ENCODE measurements around the gene PPEF2. TPM values are rescaled to one million over a fixed set of nuclear protein-coding genes. Genes with fewer than 3 reads are reported as not detected.

The PPEF2 gene
- total RNA-seq, 1 experiment from 2014 or later, result not detected

DNA sequence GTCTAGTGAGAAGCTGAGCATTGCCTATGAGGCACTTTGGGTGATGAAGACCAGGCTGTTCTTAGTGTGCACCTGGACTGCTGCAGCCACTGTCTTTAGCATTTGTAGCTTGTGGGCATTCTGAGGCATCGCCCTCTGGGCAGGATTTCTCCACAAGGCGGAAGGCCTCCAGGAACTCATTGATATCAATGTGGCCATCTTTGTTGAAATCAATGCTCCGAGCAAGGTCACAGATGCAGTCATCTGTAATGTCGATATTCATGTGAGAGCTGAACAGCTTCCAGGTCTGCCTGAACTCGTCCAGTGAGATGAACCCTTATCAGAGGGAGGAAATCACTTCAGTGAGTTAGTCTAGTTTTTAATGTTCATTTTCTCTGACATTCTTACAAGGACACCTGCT is 41.6 kb downstream of the PPEF2 start:
- WGBS (ENCODE audit: extremely low coverage, insufficient read length, low lambda C conversion rate), result no CpG with 5 or more reads among the region's 5 CpGs
- H3K4me3 Mint-ChIP-seq, result no peak overlapping the region

More for the DNA sequence above, 41.6 kb downstream of the PPEF2 start:
- no peak overlapping the region for H3K27ac ChIP-seq (ENCODE audit: insufficient read length, low read depth, low read length)
- Mint-ChIP-seq H3K27me3 (ENCODE audit: low read depth) (no peaks in the 10 kb centered on the region), H3K36me3 (ENCODE audit: insufficient read depth in 1 of 3, low read depth in 3 of 3) (no peaks in the 10 kb centered on the region), H3K4me1 (0 out of 4 replicates have a peak, but pooled peaks cover 0 to 5% of the 10 kb centered on the region in 2 experiments), H3K9me3 (no peaks in the 10 kb centered on the region; a peak in 2 of 5 replicates), H3K27ac (no peak overlapping the region)
- no peak overlapping the region for H3K18ac ChIP-seq (ENCODE audit: insufficient read length, low read depth, low read length)
- H2AFZ ChIP-seq (ENCODE audit: low read length), result no peak overlapping the region
- H2AK5ac ChIP-seq (ENCODE audit: insufficient read length, low read length), result no peak overlapping the region
- H3K9me3 ChIP-seq (ENCODE audit: control insufficient read depth, low read depth, low read length), result no peaks in the 10 kb centered on the region
- no peaks in the 10 kb centered on the region for H3K4me1 ChIP-seq (ENCODE audit: insufficient read depth, low read length)
- no peak overlapping the region for H4K8ac ChIP-seq (replicated peaks; ENCODE audit: insufficient read length, low read depth, low read length)
- no peak overlapping the region for H2BK20ac ChIP-seq (ENCODE audit: low read depth, low read length, poor library complexity, severe bottlenecking)
- no peak overlapping the region for H3K9ac ChIP-seq (ENCODE audit: extremely low read depth, insufficient read length, low read length)
- H4K20me1 ChIP-seq (ENCODE audit: control insufficient read depth, insufficient read depth, insufficient read length), result no peaks in the 10 kb centered on the region
- H2BK5ac ChIP-seq (ENCODE audit: insufficient read length, low read length), result no peak overlapping the region
- no peaks in the 10 kb centered on the region for H3K79me2 ChIP-seq (ENCODE audit: insufficient read depth, low read length)
- H3K56ac ChIP-seq (ENCODE audit: insufficient read length, low read depth, low read length), result no peak overlapping the region
- no peak overlapping the region for H3T11ph ChIP-seq (ENCODE audit: low read length)
- H3K79me1 ChIP-seq (ENCODE audit: insufficient read depth, low read depth, low read length, poor library complexity, severe bottlenecking), result no peaks in the 10 kb centered on the region
- no peak overlapping the region for H3K4ac ChIP-seq (ENCODE audit: low read depth, low read length)
- H2BK120ac ChIP-seq (ENCODE audit: low read depth, low read length, poor library complexity, severe bottlenecking), result no peak overlapping the region
- H4K5ac ChIP-seq (ENCODE audit: insufficient read length, low read depth, low read length), result no peak overlapping the region
- DNase-seq, result no peak
- no peak overlapping the region for H3K4me2 ChIP-seq (ENCODE audit: insufficient read depth, insufficient read length, low read length)
- H3K27me3 ChIP-seq (ENCODE audit: insufficient read depth, low read length), result no peaks in the 10 kb centered on the region
- H2BK12ac ChIP-seq (ENCODE audit: insufficient read length, low read depth, low read length), result no peak overlapping the region
- H4K91ac ChIP-seq (ENCODE audit: insufficient read length, low read depth, low read length), result no peak overlapping the region
- no peak overlapping the region for H2BK15ac ChIP-seq (ENCODE audit: low read depth, low read length)
- TF ChIP-seq, protein P1, sequence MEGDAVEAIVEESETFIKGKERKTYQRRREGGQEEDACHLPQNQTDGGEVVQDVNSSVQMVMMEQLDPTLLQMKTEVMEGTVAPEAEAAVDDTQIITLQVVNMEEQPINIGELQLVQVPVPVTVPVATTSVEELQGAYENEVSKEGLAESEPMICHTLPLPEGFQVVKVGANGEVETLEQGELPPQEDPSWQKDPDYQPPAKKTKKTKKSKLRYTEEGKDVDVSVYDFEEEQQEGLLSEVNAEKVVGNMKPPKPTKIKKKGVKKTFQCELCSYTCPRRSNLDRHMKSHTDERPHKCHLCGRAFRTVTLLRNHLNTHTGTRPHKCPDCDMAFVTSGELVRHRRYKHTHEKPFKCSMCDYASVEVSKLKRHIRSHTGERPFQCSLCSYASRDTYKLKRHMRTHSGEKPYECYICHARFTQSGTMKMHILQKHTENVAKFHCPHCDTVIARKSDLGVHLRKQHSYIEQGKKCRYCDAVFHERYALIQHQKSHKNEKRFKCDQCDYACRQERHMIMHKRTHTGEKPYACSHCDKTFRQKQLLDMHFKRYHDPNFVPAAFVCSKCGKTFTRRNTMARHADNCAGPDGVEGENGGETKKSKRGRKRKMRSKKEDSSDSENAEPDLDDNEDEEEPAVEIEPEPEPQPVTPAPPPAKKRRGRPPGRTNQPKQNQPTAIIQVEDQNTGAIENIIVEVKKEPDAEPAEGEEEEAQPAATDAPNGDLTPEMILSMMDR (conservative IDR thresholded peaks at IDR 0.05), result no peak
- H3K14ac ChIP-seq (ENCODE audit: insufficient read depth, low read length), result no peak overlapping the region
- H3K23ac ChIP-seq (ENCODE audit: insufficient read length, low read depth, low read length), result no peak overlapping the region
- H3K23me2 ChIP-seq (ENCODE audit: insufficient read length, low read depth, low read length, poor library complexity, severe bottlenecking), result no peaks in the 10 kb centered on the region

All from H9 (cell line).